ENCODE measurements around the gene PPP3CA. TPM values are rescaled to one million over a fixed set of nuclear protein-coding genes. Genes with fewer than 3 reads are reported as not detected.

Gene PPP3CA
- total RNA-seq, 1 experiment from 2014 or later: 31.0 TPM

GRCh38 chr4:101049549-101050001 is 297.8 kb downstream of the PPP3CA start:
- in situ Hi-C loops (cut with HindIII; ENCODE audit: low pct_unique_long_range_greater_than_20kb, low sequenced_read_pairs) (no loop called here), intact Hi-C loops (cut with micrococcal nuclease; ENCODE audit: unreplicated experiment) (no loop called here)
- H3K27ac ChIP-seq (ENCODE audit: low read length): no peak overlapping the region
- no peaks in the 10 kb centered on the region for H3K4me1 ChIP-seq (ENCODE audit: control insufficient read depth, insufficient read depth, low read length)
- POLR2A ChIA-PET: no interaction called here
- DNase-seq (ENCODE audit: low read depth, low spot score) (no peak), ATAC-seq (no peak)
- TF ChIP-seq POLR2AphosphoS5 (IDR thresholded peaks at IDR 0.05; ENCODE audit: low read depth, low read length): no peak
- TF ChIP-seq TCF7L2 (IDR thresholded peaks at IDR 0.05; ENCODE audit: low read depth, low read length): no peak
- TF ChIP-seq REST (IDR thresholded peaks at IDR 0.05; ENCODE audit: insufficient read depth in 1 of 2, low read depth in 2 of 2, low read length in 1 of 2): no peak
- TF ChIP-seq SIN3A (IDR thresholded peaks at IDR 0.05; ENCODE audit: borderline replicate concordance, insufficient read depth, low read depth, low read length): no peak
- TF ChIP-seq CTCF (IDR thresholded peaks at IDR 0.05): no peak
- H3K27me3 ChIP-seq (ENCODE audit: control insufficient read depth, insufficient read depth, low read length): no peaks in the 10 kb centered on the region
- no TSS peak for BruUV-seq (replicated peaks)
- H3K36me3 ChIP-seq (ENCODE audit: control insufficient read depth, insufficient read depth, low read length): no peaks in the 10 kb centered on the region
- no peak overlapping the region for H3K4me3 ChIP-seq (ENCODE audit: low read depth in 2 of 2, low read length in 2 of 2)
- CTCF ChIA-PET: no interaction called here
- H3K9me3 ChIP-seq (ENCODE audit: control insufficient read depth, insufficient read depth, low read depth, low read length): no peaks in the 10 kb centered on the region

- Histone ChIP-seq H3K4me3 (ENCODE audit: low read depth in 2 of 2, low read length in 2 of 2) (no peak overlapping the region), H3K36me3 (ENCODE audit: control insufficient read depth, insufficient read depth, low read length) (no peaks in the 10 kb centered on the region), H3K27ac (ENCODE audit: low read length) (no peak overlapping the region), H3K4me1 (ENCODE audit: control insufficient read depth, insufficient read depth, low read length) (no peaks in the 10 kb centered on the region), H3K9me3 (ENCODE audit: control insufficient read depth, insufficient read depth, low read depth, low read length) (no peaks in the 10 kb centered on the region), H3K27me3 (ENCODE audit: control insufficient read depth, insufficient read depth, low read length) (no peaks in the 10 kb centered on the region)
- intact Hi-C loops (cut with micrococcal nuclease; ENCODE audit: unreplicated experiment): no loop called here
- CTCF ChIA-PET: no interaction called here
- TF ChIP-seq POLR2AphosphoS5 (IDR thresholded peaks at IDR 0.05; ENCODE audit: low read depth, low read length) (no peak), CTCF (IDR thresholded peaks at IDR 0.05) (no peak), TCF7L2 (IDR thresholded peaks at IDR 0.05; ENCODE audit: low read depth, low read length) (no peak), REST (IDR thresholded peaks at IDR 0.05; ENCODE audit: insufficient read depth in 1 of 2, low read depth in 2 of 2, low read length in 1 of 2) (no peak), SIN3A (IDR thresholded peaks at IDR 0.05; ENCODE audit: borderline replicate concordance, insufficient read depth, low read depth, low read length) (no peak)
- no TSS peak for BruUV-seq (replicated peaks)
- DNase-seq (ENCODE audit: low read depth, low spot score): no peak
- in situ Hi-C loops (cut with HindIII; ENCODE audit: low pct_unique_long_range_greater_than_20kb, low sequenced_read_pairs): no loop called here
- no peak for ATAC-seq
- POLR2A ChIA-PET: no interaction called here
Measured at GRCh38 chr4:101044766-101045165, 302.6 kb downstream of the PPP3CA start.
